ENCODE measurements around the gene DCAF5.

DCAF5 gene

DNA sequence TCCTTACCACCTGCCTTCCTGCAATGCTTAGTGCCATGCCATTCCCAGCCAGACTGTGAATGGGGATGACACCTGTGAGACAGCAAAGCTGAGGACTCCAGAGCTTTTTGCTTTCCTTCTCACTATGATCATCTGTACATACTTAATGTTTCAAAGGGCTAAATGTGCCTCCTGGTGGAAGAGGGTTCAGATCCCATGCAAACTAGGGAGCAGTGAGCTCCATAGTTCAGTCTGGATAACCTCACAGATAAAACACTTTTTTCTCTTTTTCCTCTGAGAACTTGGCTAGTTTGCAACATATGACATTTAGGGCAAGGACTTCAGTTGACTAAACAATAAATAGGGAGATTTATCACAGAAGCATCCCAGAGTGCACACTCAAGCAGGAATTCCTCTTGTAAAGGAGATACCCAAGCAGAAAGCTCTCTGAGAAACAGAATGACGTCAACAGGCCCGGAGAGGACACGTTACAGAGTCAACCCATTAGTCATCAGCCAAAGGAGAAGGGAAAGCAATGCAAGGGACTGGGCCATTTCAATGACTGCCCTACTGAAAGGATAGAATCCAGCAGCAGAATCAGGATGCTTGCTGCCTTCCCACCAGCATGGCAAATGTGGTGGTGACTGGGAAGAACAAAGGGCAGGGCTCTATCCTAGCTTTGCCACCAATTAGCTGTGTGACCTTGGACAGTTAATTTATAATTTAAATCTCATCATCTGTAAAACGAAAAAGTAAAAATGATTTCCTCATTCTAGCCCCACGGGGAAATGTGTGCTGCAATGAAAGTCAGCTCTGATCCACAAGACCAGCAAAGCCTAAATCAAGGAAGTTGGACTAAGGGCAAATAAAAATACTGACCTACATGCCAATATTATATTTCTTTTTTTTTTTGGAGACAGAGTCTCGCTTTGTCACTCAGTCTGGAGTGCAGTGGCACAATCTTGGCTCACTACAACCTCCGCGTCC, 93.0 kb downstream of the DCAF5 start:
- peak; percentile 99 for DNase-seq
- Histone ChIP-seq H3K27ac (peak overlapping the region; percentile 93), H3K36me3 (replicated peaks) (peaks cover 14% of the 10 kb centered on the region), H3K4me3 (ENCODE audit: low read depth, low read length) (no peak overlapping the region), H3K27me3 (replicated peaks) (no peaks in the 10 kb centered on the region)
- in situ Hi-C loops (cut with HindIII; ENCODE audit: low pct_ligation_motif_present, low sequenced_read_pairs), result no loop called here
- TF ChIP-seq, protein P1, sequence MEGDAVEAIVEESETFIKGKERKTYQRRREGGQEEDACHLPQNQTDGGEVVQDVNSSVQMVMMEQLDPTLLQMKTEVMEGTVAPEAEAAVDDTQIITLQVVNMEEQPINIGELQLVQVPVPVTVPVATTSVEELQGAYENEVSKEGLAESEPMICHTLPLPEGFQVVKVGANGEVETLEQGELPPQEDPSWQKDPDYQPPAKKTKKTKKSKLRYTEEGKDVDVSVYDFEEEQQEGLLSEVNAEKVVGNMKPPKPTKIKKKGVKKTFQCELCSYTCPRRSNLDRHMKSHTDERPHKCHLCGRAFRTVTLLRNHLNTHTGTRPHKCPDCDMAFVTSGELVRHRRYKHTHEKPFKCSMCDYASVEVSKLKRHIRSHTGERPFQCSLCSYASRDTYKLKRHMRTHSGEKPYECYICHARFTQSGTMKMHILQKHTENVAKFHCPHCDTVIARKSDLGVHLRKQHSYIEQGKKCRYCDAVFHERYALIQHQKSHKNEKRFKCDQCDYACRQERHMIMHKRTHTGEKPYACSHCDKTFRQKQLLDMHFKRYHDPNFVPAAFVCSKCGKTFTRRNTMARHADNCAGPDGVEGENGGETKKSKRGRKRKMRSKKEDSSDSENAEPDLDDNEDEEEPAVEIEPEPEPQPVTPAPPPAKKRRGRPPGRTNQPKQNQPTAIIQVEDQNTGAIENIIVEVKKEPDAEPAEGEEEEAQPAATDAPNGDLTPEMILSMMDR (IDR thresholded peaks at IDR 0.05; ENCODE audit: low read depth, low read length, missing control alignments), result peak; percentile 39

DNA sequence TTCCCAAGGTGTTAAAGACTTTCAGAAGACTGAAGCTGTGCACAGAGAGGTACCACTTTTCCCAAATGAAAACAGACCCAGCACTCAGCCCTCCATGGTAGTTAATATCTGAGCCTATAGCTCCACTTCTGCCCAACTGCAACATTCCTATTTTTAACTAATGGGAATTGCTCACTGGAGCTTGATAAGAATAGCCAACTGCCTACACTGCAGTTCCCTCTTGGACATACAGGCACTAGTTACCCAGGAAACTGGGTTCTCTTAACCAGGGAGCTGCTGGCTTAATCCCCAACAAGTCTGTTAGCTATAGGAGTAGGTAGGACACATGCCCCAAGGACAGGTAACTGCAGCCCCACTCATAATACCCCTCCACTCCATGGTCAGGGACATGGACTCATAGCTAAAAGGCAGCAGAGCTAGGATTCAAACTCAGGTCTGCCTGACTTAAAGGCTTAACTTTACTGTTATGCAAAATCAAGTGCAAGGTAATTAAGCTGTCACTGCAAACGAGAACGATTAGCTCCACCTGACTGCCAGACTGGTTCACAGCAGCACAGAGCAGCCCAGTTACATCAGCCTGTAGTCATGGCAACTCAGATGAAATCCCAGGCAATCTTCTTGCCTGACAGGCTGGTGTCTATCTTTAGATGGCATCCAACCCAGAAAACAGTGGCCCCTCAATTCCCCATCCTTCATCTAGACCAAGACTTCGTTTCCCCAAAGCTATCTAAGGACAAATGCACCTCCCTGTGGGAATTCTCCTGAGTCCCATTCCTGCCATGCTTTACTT, 96.7 kb downstream of the DCAF5 start:
- peak overlapping the region; percentile 94 for H3K27ac ChIP-seq
- H3K27me3 ChIP-seq (replicated peaks), result no peaks in the 10 kb centered on the region
- TF ChIP-seq, protein P1 (IDR thresholded peaks at IDR 0.05; ENCODE audit: low read depth, low read length, missing control alignments), result no peak
- DNase-seq, result peak; percentile 59
- in situ Hi-C loops (cut with HindIII; ENCODE audit: low pct_ligation_motif_present, low sequenced_read_pairs), result no loop called here
- H3K4me3 ChIP-seq (ENCODE audit: low read depth, low read length), result no peak overlapping the region
- H3K36me3 ChIP-seq (replicated peaks), result peaks cover 22% of the 10 kb centered on the region

DNA sequence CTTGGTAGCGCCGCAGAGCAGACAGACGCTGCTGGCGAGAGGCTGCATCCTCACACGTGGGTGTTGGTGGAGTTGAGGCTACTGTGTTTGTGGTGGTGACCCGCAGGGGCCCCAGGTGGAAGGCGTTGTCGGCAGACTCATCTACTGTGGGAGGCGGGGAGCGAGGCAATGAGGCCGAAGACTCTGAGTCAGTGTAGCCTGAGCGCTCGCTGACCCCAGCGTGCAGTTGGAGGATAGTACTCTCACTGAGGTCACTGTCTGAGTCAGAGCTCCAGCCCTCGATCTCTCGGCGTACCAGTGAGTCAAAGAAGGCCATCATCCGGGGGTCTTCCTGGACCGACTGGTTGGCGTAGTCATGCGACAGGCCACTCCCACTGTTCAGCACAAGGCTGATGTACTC, 97.8 kb downstream of the DCAF5 start:
- Histone ChIP-seq H3K27ac (peak overlapping the region; percentile 94), H3K36me3 (replicated peaks) (peaks cover 19% of the 10 kb centered on the region), H3K27me3 (replicated peaks) (no peaks in the 10 kb centered on the region), H3K4me3 (ENCODE audit: low read depth, low read length) (no peak overlapping the region)
- peak; percentile 100 for DNase-seq
- in situ Hi-C loops (cut with HindIII; ENCODE audit: low pct_ligation_motif_present, low sequenced_read_pairs), result no loop called here
- TF ChIP-seq, protein P1 (IDR thresholded peaks at IDR 0.05; ENCODE audit: low read depth, low read length, missing control alignments), result no peak

DNA sequence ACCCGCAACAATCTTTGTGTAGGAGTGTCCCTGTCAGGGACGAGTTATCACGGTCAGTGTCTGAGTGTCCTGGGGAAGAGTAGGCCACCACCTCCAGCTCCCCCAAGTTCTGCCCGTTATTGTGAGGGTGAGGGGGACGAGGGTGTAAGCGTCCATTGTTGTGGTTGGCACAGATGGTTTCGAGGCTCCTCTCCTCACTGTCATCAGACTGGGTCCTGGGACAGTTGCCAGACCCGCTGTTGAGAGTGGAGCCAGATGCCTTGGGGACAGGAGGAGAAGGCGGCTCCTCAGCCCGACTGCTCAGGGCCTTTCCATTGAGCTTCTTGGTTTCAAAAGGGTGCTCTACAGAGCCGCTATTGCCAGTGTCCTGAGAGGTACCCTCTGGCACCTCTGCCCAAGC, 98.9 kb downstream of the DCAF5 start:
- TF ChIP-seq, protein P1 (IDR thresholded peaks at IDR 0.05; ENCODE audit: low read depth, low read length, missing control alignments), result no peak
- Histone ChIP-seq H3K36me3 (replicated peaks) (peaks cover 14% of the 10 kb centered on the region), H3K4me3 (ENCODE audit: low read depth, low read length) (no peak overlapping the region), H3K27me3 (replicated peaks) (no peaks in the 10 kb centered on the region), H3K27ac (no peak overlapping the region)
- in situ Hi-C loops (cut with HindIII; ENCODE audit: low pct_ligation_motif_present, low sequenced_read_pairs), result no loop called here
- no peak for DNase-seq

DNA sequence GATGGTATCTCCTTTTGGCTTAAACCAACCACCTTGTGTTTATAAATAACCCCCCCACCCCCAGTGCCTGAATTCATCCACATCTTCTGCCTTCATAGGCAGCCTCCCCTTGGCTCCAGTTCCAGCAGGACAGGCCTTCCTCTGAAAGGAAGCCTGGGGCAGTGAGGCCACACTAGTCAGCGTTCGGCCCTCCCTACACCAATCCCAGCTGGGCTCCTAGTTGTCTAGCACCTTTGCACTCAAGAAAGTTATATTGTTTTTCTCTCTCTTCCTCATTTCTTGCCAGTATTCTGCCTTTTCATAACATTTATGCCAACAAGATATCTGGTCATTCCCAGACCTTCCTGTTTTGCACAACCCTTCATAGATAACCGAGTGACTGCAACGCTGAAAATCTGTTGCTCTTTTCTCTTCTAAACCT, 100.7 kb downstream of the DCAF5 start:
- H3K27ac ChIP-seq, result no peak overlapping the region
- H3K27me3 ChIP-seq (replicated peaks), result no peaks in the 10 kb centered on the region
- DNase-seq, result no peak
- in situ Hi-C loops (cut with HindIII; ENCODE audit: low pct_ligation_motif_present, low sequenced_read_pairs), result no loop called here
- TF ChIP-seq, protein P1 (IDR thresholded peaks at IDR 0.05; ENCODE audit: low read depth, low read length, missing control alignments), result no peak
- H3K4me3 ChIP-seq (ENCODE audit: low read depth, low read length), result no peak overlapping the region
- peaks cover 14% of the 10 kb centered on the region for H3K36me3 ChIP-seq (replicated peaks)

Measured in brain microvascular endothelial cell (primary cell).